Suprapubic skin (tissue), 3 donors: Measurements from ENCODE around the gene DAB2IP.

Experiments
- CTCF ChIP-seq, 2 donors: fragments of 200-600 bp in 1 of 2; fragments of 450-650 bp in 1 of 2; sonication (generic) in 1 of 2; IDR thresholded peaks; one replicate each; pipeline ENCODE4 v1.5.1; 2016 to 2019; ENCODE audit warnings: antibody characterized with exemption in 2 of 2, mild to moderate bottlenecking in 1 of 2, moderate library complexity in 1 of 2
- EP300 ChIP-seq: sonication (generic); formaldehyde crosslinking; IDR thresholded peaks from one replicate; pipeline ENCODE4 v1.6.1; 2017; ENCODE audit warnings: antibody characterized with exemption
- POLR2A ChIP-seq, 2 donors: fragments of 450-650 bp; IDR thresholded peaks; one replicate each; pipeline ENCODE4 v1.6.1; 2017; ENCODE audit warnings: antibody characterized with exemption in 2 of 2, mild to moderate bottlenecking in 2 of 2, moderate library complexity in 2 of 2

- no peak for TF ChIP-seq CTCF (IDR thresholded peaks at IDR 0.05)
- no peak for TF ChIP-seq POLR2A (IDR thresholded peaks at IDR 0.05)
- no peak for TF ChIP-seq EP300
Observed at GRCh38 chr9:121788686-121789366, 137.4 kb downstream of the DAB2IP start.
